H9 (cell line): ENCODE measurements around the gene GLCE. TPM values are rescaled to one million over a fixed set of nuclear protein-coding genes. Genes with fewer than 3 reads are reported as not detected.

Source experiments
- DNase-seq: peaks from one replicate; pipeline ENCODE4 v3.0.0-alpha.2; 2017
- H2AFZ ChIP-seq: one replicate; pipeline ENCODE4 v1.6.1; 2013; ENCODE audit warnings: mild to moderate bottlenecking, low read length, control low read depth, moderate library complexity
- H2AK5ac ChIP-seq: 2 replicates; pipeline ENCODE4 v1.6.1; 2013; ENCODE audit warnings: low read length, control low read depth, mixed read lengths; ENCODE audit not compliant: insufficient read length
- H2BK120ac ChIP-seq: one replicate; pipeline ENCODE4 v1.6.1; 2013; ENCODE audit warnings: low read depth, mild to moderate bottlenecking, low read length, control low read depth, inconsistent platforms; ENCODE audit not compliant: poor library complexity, severe bottlenecking
- H2BK12ac ChIP-seq: 2 replicates; pipeline ENCODE4 v1.6.1; 2013; ENCODE audit warnings: low read length, control low read depth, mixed read lengths, low read depth; ENCODE audit not compliant: insufficient read length
- H2BK15ac ChIP-seq: 2 replicates; pipeline ENCODE4 v1.6.1; 2013; ENCODE audit warnings: low read depth, low read length, control low read depth
- H2BK20ac ChIP-seq: one replicate; pipeline ENCODE4 v1.6.1; 2013; ENCODE audit warnings: low read depth, mild to moderate bottlenecking, low read length, control low read depth, inconsistent platforms; ENCODE audit not compliant: poor library complexity, severe bottlenecking
- H2BK5ac ChIP-seq: 2 replicates; pipeline ENCODE4 v1.6.1; 2013; ENCODE audit warnings: low read length, control low read depth, mixed read lengths; ENCODE audit not compliant: insufficient read length
- H3K14ac ChIP-seq: 2 replicates; pipeline ENCODE4 v1.6.1; 2013; ENCODE audit warnings: low read length, control low read depth; ENCODE audit not compliant: insufficient read depth
- H3K18ac ChIP-seq: 2 replicates; pipeline ENCODE4 v1.6.1; 2013; ENCODE audit warnings: low read depth, mild to moderate bottlenecking, mixed read lengths, low read length, control low read depth; ENCODE audit not compliant: insufficient read length
- H3K23ac ChIP-seq: 2 replicates; pipeline ENCODE4 v1.6.1; 2013; ENCODE audit warnings: low read length, control low read depth, mixed read lengths, low read depth; ENCODE audit not compliant: insufficient read length
- H3K23me2 ChIP-seq: 2 replicates; pipeline ENCODE4 v1.6.1; 2013; ENCODE audit warnings: low read depth, mild to moderate bottlenecking, mixed read lengths, low read length, control low read depth; ENCODE audit not compliant: insufficient read length, poor library complexity, severe bottlenecking
- H3K27ac ChIP-seq: 2 replicates; pipeline ENCODE4 v1.5.1; 2013; ENCODE audit warnings: low read length, control low read depth, mixed read lengths, low read depth; ENCODE audit not compliant: insufficient read length
- H3K27me3 ChIP-seq: 2 replicates; pipeline ENCODE4 v1.6.1; 2013; ENCODE audit warnings: low read length, control low read depth, inconsistent platforms; ENCODE audit not compliant: insufficient read depth
- H3K4ac ChIP-seq: 2 replicates; pipeline ENCODE4 v1.6.1; 2013; ENCODE audit warnings: low read depth, mild to moderate bottlenecking, control low read depth, inconsistent platforms, low read length, moderate library complexity
- H3K4me1 ChIP-seq: 2 replicates; pipeline ENCODE4 v1.6.1; 2013; ENCODE audit warnings: low read length, control low read depth, inconsistent platforms; ENCODE audit not compliant: insufficient read depth
- H3K4me2 ChIP-seq: 2 replicates; pipeline ENCODE4 v1.6.1; 2013; ENCODE audit warnings: low read length, control low read depth, mixed read lengths; ENCODE audit not compliant: insufficient read length, insufficient read depth
- H3K56ac ChIP-seq: 2 replicates; pipeline ENCODE4 v1.6.1; 2013; ENCODE audit warnings: low read depth, mild to moderate bottlenecking, mixed read lengths, low read length, control low read depth; ENCODE audit not compliant: insufficient read length
- H3K79me1 ChIP-seq: 2 replicates; pipeline ENCODE4 v1.6.1; 2013; ENCODE audit warnings: low read depth, mild to moderate bottlenecking, moderate library complexity, low read length, control low read depth, inconsistent platforms; ENCODE audit not compliant: insufficient read depth, poor library complexity, severe bottlenecking
- H3K79me2 ChIP-seq: 2 replicates; pipeline ENCODE4 v1.6.1; 2013; ENCODE audit warnings: low read length, control low read depth, inconsistent platforms; ENCODE audit not compliant: insufficient read depth
- H3K9ac ChIP-seq: 2 replicates; pipeline ENCODE4 v1.6.1; 2013; ENCODE audit warnings: low read length, control low read depth, mixed read lengths; ENCODE audit not compliant: insufficient read length; ENCODE audit errors: extremely low read depth
- H3K9me3 ChIP-seq: one replicate; pipeline ENCODE4 v1.6.1; 2013; ENCODE audit warnings: low read depth, low read length, inconsistent platforms; ENCODE audit not compliant: control insufficient read depth
- H3T11ph ChIP-seq: one replicate; pipeline ENCODE4 v1.6.1; 2013; ENCODE audit warnings: mild to moderate bottlenecking, low read length, control low read depth, inconsistent platforms
- H4K20me1 ChIP-seq: one replicate; pipeline ENCODE4 v1.6.1; 2013; ENCODE audit not compliant: control insufficient read depth, insufficient read length, insufficient read depth
- H4K5ac ChIP-seq: 2 replicates; pipeline ENCODE4 v1.6.1; 2013; ENCODE audit warnings: low read depth, mild to moderate bottlenecking, mixed read lengths, low read length, control low read depth; ENCODE audit not compliant: insufficient read length
- H4K8ac ChIP-seq: replicated peaks from 2 replicates; pipeline ENCODE4 v1.6.1; 2013; ENCODE audit warnings: low read length, control low read depth, mixed read lengths, low read depth; ENCODE audit not compliant: insufficient read length
- H4K91ac ChIP-seq: 2 replicates; pipeline ENCODE4 v1.6.1; 2013; ENCODE audit warnings: low read depth, mild to moderate bottlenecking, moderate library complexity, mixed read lengths, low read length, control low read depth; ENCODE audit not compliant: insufficient read length
- H3K27ac Mint-ChIP-seq, 3 experiments: 2 replicates in 2 of 3; 3 replicates in 1 of 3; pipeline ENCODE4 v1.8.0; 2020 to 2021; ENCODE audit warnings: mixed read lengths in 3 of 3, mild to moderate bottlenecking in 1 of 3, moderate library complexity in 1 of 3
- H3K27me3 Mint-ChIP-seq: 2 replicates; pipeline ENCODE4 v1.8.0; 2021; ENCODE audit warnings: low read depth, mild to moderate bottlenecking, moderate library complexity, mixed read lengths
- H3K36me3 Mint-ChIP-seq, 3 experiments: 2 replicates in 2 of 3; 3 replicates in 1 of 3; pipeline ENCODE4 v1.8.0; 2020 to 2021; ENCODE audit warnings: low read depth in 3 of 3, mixed read lengths in 3 of 3; ENCODE audit not compliant: insufficient read depth in 1 of 3
- H3K4me1 Mint-ChIP-seq, 2 experiments: 2 replicates each; pipeline ENCODE4 v1.8.0; 2020; ENCODE audit warnings: mixed read lengths in 2 of 2
- H3K4me3 Mint-ChIP-seq, 2 experiments: 2 replicates in 1 of 2; 3 replicates in 1 of 2; pipeline ENCODE4 v1.8.0; 2020 to 2021; ENCODE audit warnings: mild to moderate bottlenecking in 2 of 2, mixed read lengths in 2 of 2, moderate library complexity in 1 of 2
- H3K9me3 Mint-ChIP-seq, 2 experiments: 2 replicates in 1 of 2; 3 replicates in 1 of 2; pipeline ENCODE4 v1.8.0; 2020; ENCODE audit warnings: mild to moderate bottlenecking in 2 of 2, mixed read lengths in 2 of 2, moderate library complexity in 1 of 2
- WGBS: extraction: QIAGEN DNeasy Blood & Tissue Kit; methylation state at CpG from one replicate; pipeline ENCODE4 v1.1.7; 2013; ENCODE audit warnings: missing lambda C conversion rate, low lambda C conversion rate, mixed read lengths; ENCODE audit not compliant: insufficient read length; ENCODE audit errors: extremely low coverage; 5-methylcytosine and 5-hydroxymethylcytosine counted together
- total RNA-seq: library from RNA; stranded (reverse); gene quantifications from 2 replicates; pipeline ENCODE4 v1.2.1, GENCODE V29; 2021
- TF ChIP-seq, protein P1 (sequence below): fragments of 200-600 bp; sonication (generic); conservative IDR thresholded peaks from 3 replicates; pipeline ENCODE4 v1.8.0; 2021; ENCODE audit warnings: antibody characterized with exemption, mild to moderate bottlenecking

GLCE gene
- total RNA-seq, 1 experiment from 2014 or later = 12.2 TPM

GRCh38 chr15:69316291-69316690, 155.9 kb downstream of the GLCE start:
- Histone ChIP-seq H2AK5ac (no peak overlapping the region), H3K27me3 (no peaks in the 10 kb centered on the region), H2AFZ (no peak overlapping the region), H2BK20ac (no peak overlapping the region), H3K4me1 (no peaks in the 10 kb centered on the region), H3K79me1 (no peaks in the 10 kb centered on the region), H3K79me2 (no peaks in the 10 kb centered on the region), H3K9ac (no peak overlapping the region), H2BK120ac (no peak overlapping the region), H4K91ac (no peak overlapping the region), H3K56ac (no peak overlapping the region), H3K23ac (no peak overlapping the region), H4K5ac (no peak overlapping the region), H2BK12ac (no peak overlapping the region), H3T11ph (no peak overlapping the region), H3K27ac (no peak overlapping the region), H4K8ac (no peak overlapping the region), H3K4me2 (no peak overlapping the region), H3K9me3 (no peaks in the 10 kb centered on the region), H3K14ac (no peak overlapping the region), H2BK5ac (no peak overlapping the region), H3K4ac (no peak overlapping the region), H3K23me2 (no peaks in the 10 kb centered on the region), H3K18ac (no peak overlapping the region), H2BK15ac (no peak overlapping the region), H4K20me1 (no peaks in the 10 kb centered on the region)
- H3K27ac Mint-ChIP-seq = no peak overlapping the region
- H3K36me3 Mint-ChIP-seq = no peaks in the 10 kb centered on the region
- peaks cover 8% of the 10 kb centered on the region for H3K27me3 Mint-ChIP-seq
- no peak overlapping the region for H3K4me3 Mint-ChIP-seq
- H3K9me3 Mint-ChIP-seq = no peaks in the 10 kb centered on the region
- DNase-seq = no peak
- TF ChIP-seq, protein P1, sequence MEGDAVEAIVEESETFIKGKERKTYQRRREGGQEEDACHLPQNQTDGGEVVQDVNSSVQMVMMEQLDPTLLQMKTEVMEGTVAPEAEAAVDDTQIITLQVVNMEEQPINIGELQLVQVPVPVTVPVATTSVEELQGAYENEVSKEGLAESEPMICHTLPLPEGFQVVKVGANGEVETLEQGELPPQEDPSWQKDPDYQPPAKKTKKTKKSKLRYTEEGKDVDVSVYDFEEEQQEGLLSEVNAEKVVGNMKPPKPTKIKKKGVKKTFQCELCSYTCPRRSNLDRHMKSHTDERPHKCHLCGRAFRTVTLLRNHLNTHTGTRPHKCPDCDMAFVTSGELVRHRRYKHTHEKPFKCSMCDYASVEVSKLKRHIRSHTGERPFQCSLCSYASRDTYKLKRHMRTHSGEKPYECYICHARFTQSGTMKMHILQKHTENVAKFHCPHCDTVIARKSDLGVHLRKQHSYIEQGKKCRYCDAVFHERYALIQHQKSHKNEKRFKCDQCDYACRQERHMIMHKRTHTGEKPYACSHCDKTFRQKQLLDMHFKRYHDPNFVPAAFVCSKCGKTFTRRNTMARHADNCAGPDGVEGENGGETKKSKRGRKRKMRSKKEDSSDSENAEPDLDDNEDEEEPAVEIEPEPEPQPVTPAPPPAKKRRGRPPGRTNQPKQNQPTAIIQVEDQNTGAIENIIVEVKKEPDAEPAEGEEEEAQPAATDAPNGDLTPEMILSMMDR = no peak
- no CpG with 5 or more reads among the region's 8 CpGs for WGBS
- H3K4me1 Mint-ChIP-seq = peaks cover 16 to 31% of the 10 kb centered on the region in 2 experiments
